IMR-90 (cell line): ENCODE measurements around the gene MYEF2. TPM values are rescaled to one million over a fixed set of nuclear protein-coding genes. Genes with fewer than 3 reads are reported as not detected.
A peak's percentile ranks its signal among the peaks of the same experiment; 100 is the strongest.

Experiments used
- ATAC-seq: fragments of 200-7000 bp; cut with Tn5 transposase; 2 replicates; pipeline ENCODE4 v1.9.1; 2020; ENCODE audit warnings: low read depth, mild to moderate bottlenecking, moderate library complexity
- BruUV-seq: library from RNA; stranded (reverse); fragments of 400-500 nt; replicated peaks from 2 replicates; lab custom pipeline; 2021; lab: Mats Ljungman, UMichigan
- CTCF ChIA-PET: fragments of 300-600 bp; formaldehyde crosslinking; extraction: SDS; loops from one replicate; lab custom pipeline; 2021; ENCODE audit warnings: antibody characterized with exemption; lab: Yijun Ruan, JAX
- POLR2A ChIA-PET: fragments of 300-600 bp; sonication (Branson Sonifier 250); formaldehyde crosslinking; loops from one replicate; lab custom pipeline; 2022; ENCODE audit warnings: antibody characterized with exemption; ENCODE audit not compliant: unreplicated experiment; lab: Charles Lee
- DNase-seq: peaks from one replicate; pipeline ENCODE4 v3.0.0; 2013
- H2AFZ ChIP-seq: replicated peaks from 2 replicates; pipeline ENCODE3; 2013; ENCODE audit warnings: low read length, mild to moderate bottlenecking; ENCODE audit not compliant: poor library complexity
- H2AK5ac ChIP-seq: 2 replicates; pipeline ENCODE4 v1.6.1; 2013; ENCODE audit warnings: low read depth, low read length, inconsistent platforms
- H2AK9ac ChIP-seq: replicated peaks from 2 replicates; pipeline ENCODE3; 2013; ENCODE audit warnings: mild to moderate bottlenecking, low read depth, low read length, moderate library complexity; ENCODE audit not compliant: poor library complexity
- H2BK120ac ChIP-seq: 2 replicates; pipeline ENCODE4 v1.6.1; 2013; ENCODE audit warnings: low read depth, low read length, inconsistent platforms
- H2BK15ac ChIP-seq: 3 replicates; pipeline ENCODE4 v1.6.1; 2013; ENCODE audit warnings: low read depth, low read length, inconsistent platforms
- H2BK20ac ChIP-seq: 2 replicates; pipeline ENCODE4 v1.6.1; 2013; ENCODE audit warnings: low read depth, mild to moderate bottlenecking, inconsistent platforms, low read length, moderate library complexity
- H2BK5ac ChIP-seq: 2 replicates; pipeline ENCODE4 v1.6.1; 2013; ENCODE audit warnings: mild to moderate bottlenecking, low read depth, low read length, inconsistent platforms; ENCODE audit not compliant: poor library complexity, severe bottlenecking
- H3K14ac ChIP-seq: replicated peaks from 2 replicates; pipeline ENCODE4 v1.6.1; 2013; ENCODE audit warnings: low read depth, low read length, inconsistent platforms
- H3K18ac ChIP-seq: 2 replicates; pipeline ENCODE4 v1.6.1; 2013; ENCODE audit warnings: low read depth, low read length, control low read depth
- H3K23ac ChIP-seq: 2 replicates; pipeline ENCODE4 v1.6.1; 2013; ENCODE audit warnings: low read depth, low read length, inconsistent platforms
- H3K27ac ChIP-seq: 2 replicates; pipeline ENCODE4 v1.5.1; 2013; ENCODE audit warnings: mild to moderate bottlenecking, control low read depth, low read length; ENCODE audit not compliant: insufficient read depth
- H3K27me3 ChIP-seq: 2 replicates; pipeline ENCODE4 v1.6.1; 2013; ENCODE audit warnings: low read length; ENCODE audit not compliant: control insufficient read depth, insufficient read depth
- H3K36me3 ChIP-seq: 2 replicates; pipeline ENCODE4 v1.6.1; 2013; ENCODE audit warnings: low read length, mixed read lengths; ENCODE audit not compliant: control insufficient read depth, insufficient read depth
- H3K4ac ChIP-seq: 2 replicates; pipeline ENCODE4 v1.6.1; 2013; ENCODE audit warnings: low read depth, low read length, inconsistent platforms
- H3K4me1 ChIP-seq: 2 replicates; pipeline ENCODE4 v1.6.1; 2013; ENCODE audit warnings: low read length, mixed read lengths; ENCODE audit not compliant: control insufficient read depth, insufficient read depth
- H3K4me2 ChIP-seq: 2 replicates; pipeline ENCODE4 v1.6.1; 2013; ENCODE audit warnings: low read depth, mild to moderate bottlenecking, control low read depth, low read length, moderate library complexity
- H3K4me3 ChIP-seq: 2 replicates; pipeline ENCODE4 v1.5.1; 2013; ENCODE audit warnings: low read depth, mild to moderate bottlenecking, control low read depth, low read length, moderate library complexity; ENCODE audit not compliant: insufficient read depth
- H3K56ac ChIP-seq: 2 replicates; pipeline ENCODE4 v1.6.1; 2013; ENCODE audit warnings: low read length, inconsistent platforms; ENCODE audit not compliant: insufficient read depth; ENCODE audit errors: extremely low read depth
- H3K79me1 ChIP-seq, 2 experiments: 2 replicates each; pipeline ENCODE4 v1.6.1; 2013; ENCODE audit warnings: low read length in 2 of 2, inconsistent platforms in 1 of 2, low read depth in 1 of 2
- H3K9ac ChIP-seq: 2 replicates; pipeline ENCODE4 v1.6.1; 2013; ENCODE audit warnings: low read depth, low read length, control low read depth
- H3K9me1 ChIP-seq: 2 replicates; pipeline ENCODE4 v1.6.1; 2013; ENCODE audit warnings: low read length, inconsistent platforms; ENCODE audit not compliant: insufficient read depth
- H3K9me3 ChIP-seq: 2 replicates; pipeline ENCODE4 v1.6.1; 2013; ENCODE audit warnings: low read length; ENCODE audit not compliant: control insufficient read depth, insufficient read depth
- H4K20me1 ChIP-seq: 2 replicates; pipeline ENCODE4 v1.6.1; 2013; ENCODE audit warnings: low read length, inconsistent platforms; ENCODE audit not compliant: insufficient read depth
- H4K5ac ChIP-seq: 2 replicates; pipeline ENCODE4 v1.6.1; 2013; ENCODE audit warnings: mild to moderate bottlenecking, low read depth, low read length, control low read depth
- H4K8ac ChIP-seq, 2 experiments: 2 replicates each; pipeline ENCODE4 v1.6.1; 2013; ENCODE audit warnings: low read depth in 2 of 2, low read length in 2 of 2, control low read depth in 1 of 2, inconsistent platforms in 1 of 2
- H4K91ac ChIP-seq: 2 replicates; pipeline ENCODE4 v1.6.1; 2013; ENCODE audit warnings: low read depth, low read length, inconsistent platforms; ENCODE audit not compliant: insufficient read depth
- CEBPB ChIP-seq: IDR thresholded peaks from 2 replicates; pipeline ENCODE4 v1.6.1; 2012; ENCODE audit warnings: low read depth, low read length, improper control_type of control experiment
- CHD1 ChIP-seq: IDR thresholded peaks from 2 replicates; pipeline ENCODE4 v1.6.1; 2012; ENCODE audit warnings: low read depth, low read length, improper control_type of control experiment
- RCOR1 ChIP-seq: IDR thresholded peaks from 2 replicates; pipeline ENCODE4 v1.6.1; 2012; ENCODE audit warnings: mild to moderate bottlenecking, low read length, improper control_type of control experiment; ENCODE audit not compliant: insufficient replicate concordance
- USF2 ChIP-seq: fragments of 150-350 bp; IDR thresholded peaks from 2 replicates; pipeline ENCODE4 v1.6.1; 2017; ENCODE audit warnings: mild to moderate bottlenecking, antibody characterized with exemption, low read length, low read depth
- dilution Hi-C: fragments of 300-500 bp; cut with HindIII; formaldehyde crosslinking; loops from one replicate; pipeline ENCODE4 v1.14.3; 2018; ENCODE audit warnings: low sequenced_read_pairs; ENCODE audit not compliant: unreplicated experiment
- in situ Hi-C: fragments of 300-500 bp; cut with MboI; formaldehyde crosslinking; loops from 3 replicates; pipeline ENCODE4 v1.14.3; 2019; ENCODE audit warnings: low sequenced_read_pairs, inconsistent platforms, mixed read lengths
- intact Hi-C: fragments of 100-400 bp; cut with micrococcal nuclease; formaldehyde crosslinking; loops from 2 replicates; pipeline ENCODE4 v1.10.0; 2022
- polyA plus RNA-seq, 3 experiments: library from polyadenylated mRNA; depleted of rRNA; stranded (reverse); fragments of >200 nt; gene quantifications; 2 replicates each; pipeline ENCODE4 v1.2.3, GENCODE V29; 2012; ENCODE audit warnings: low replicate concordance in 1 of 3
- total RNA-seq: library from RNA; depleted of rRNA; stranded (reverse); fragments of >200 nt; gene quantifications from 2 replicates; pipeline ENCODE4 v1.2.3, GENCODE V29; 2012

MYEF2 gene
- total and polyA plus RNA-seq, 2 of the 4 experiments (the other 2 are of a cell fraction): 4.5 to 5.8 TPM

- Histone ChIP-seq H3K4ac (peak overlapping the region; percentile 18; the same call in 1 of the 2 replicates), H2BK120ac (peak overlapping the region; percentile 35; the same call in 1 of the 2 replicates), H4K91ac (no peak overlapping the region), H3K27me3 (no peaks in the 10 kb centered on the region), H2AK9ac (no peak overlapping the region), H3K4me3 (no peak overlapping the region), H3K9ac (no peak overlapping the region), H2BK5ac (peak overlapping the region; percentile 65), H4K5ac (no peak overlapping the region), H3K18ac (no peak overlapping the region), H3K79me1 (peaks cover 0 to 3% of the 10 kb centered on the region in 2 experiments; a peak in 1 of 4 replicates), H3K23ac (no peak overlapping the region), H2BK20ac (peak overlapping the region; percentile 16; the same call in 1 of the 2 replicates), H2BK15ac (no peak overlapping the region), H3K9me1 (no peaks in the 10 kb centered on the region), H2AK5ac (no peak overlapping the region), H3K36me3 (no peaks in the 10 kb centered on the region; the same call in 1 of the 2 replicates), H2AFZ (no peak overlapping the region), H3K56ac (no peak overlapping the region), H3K4me1 (no peaks in the 10 kb centered on the region; the same call in none of the 2 replicates), H3K9me3 (no peaks in the 10 kb centered on the region), H4K8ac (0 out of 4 replicates have a peak overlapping the region, but pooled peaks of 1 of the 2 experiments have one; percentile 16), H3K4me2 (no peak overlapping the region), H3K14ac (0 out of 2 replicates have a peak overlapping the region, but pooled peaks have one; percentile 7), H3K27ac (no peak overlapping the region), H4K20me1 (no peaks in the 10 kb centered on the region)
- BruUV-seq: no TSS peak
- dilution Hi-C loops (no loop called here), intact Hi-C loops (no loop called here), in situ Hi-C loops (no loop called here)
- ChIA-PET POLR2A (no interaction called here), CTCF (no interaction called here)
- TF ChIP-seq CHD1 (no peak), USF2 (no peak), RCOR1 (no peak), CEBPB (peak; percentile 88)
- ATAC-seq: peak; percentile 66; the same call in 1 of the 2 replicates
- peak; percentile 52 for DNase-seq
Observed at GRCh38 chr15:48145923-48146322, 32.2 kb downstream of the MYEF2 start.
